Fibroblast of lung (primary cell): ENCODE data around the gene ACAT1. TPM values are rescaled to one million over a fixed set of nuclear protein-coding genes. Genes with fewer than 3 reads are reported as not detected.

Experiments
- DNase-seq, 2 donors: peaks; one replicate each; pipeline versions ENCODE4 v3.0.0 to v3.0.0-alpha.2; 2010; ENCODE audit warnings: low read depth in 2 of 2
- H2AFZ ChIP-seq: 2 replicates; pipeline ENCODE4 v1.5.1; 2012; ENCODE audit warnings: low read length, control low read depth, inconsistent platforms
- H3K27ac ChIP-seq: 2 replicates; pipeline ENCODE4 v1.5.1; 2011; ENCODE audit warnings: low read length, control low read depth; ENCODE audit not compliant: insufficient read depth
- H3K27me3 ChIP-seq: 2 replicates; pipeline ENCODE4 v1.5.1; 2011; ENCODE audit warnings: mild to moderate bottlenecking, low read length; ENCODE audit not compliant: control insufficient read depth, insufficient read depth
- H3K36me3 ChIP-seq: 2 replicates; pipeline ENCODE4 v1.5.1; 2011; ENCODE audit warnings: low read length; ENCODE audit not compliant: control insufficient read depth, insufficient read depth
- H3K4me1 ChIP-seq: 2 replicates; pipeline ENCODE4 v1.5.1; 2011; ENCODE audit warnings: low read length; ENCODE audit not compliant: control insufficient read depth, insufficient read depth; ENCODE audit errors: extremely low read depth
- H3K4me2 ChIP-seq: 2 replicates; pipeline ENCODE4 v1.5.1; 2011; ENCODE audit warnings: low read length, control low read depth; ENCODE audit not compliant: insufficient read depth; ENCODE audit errors: extremely low read depth
- H3K4me3 ChIP-seq, 4 experiments: fragments of 200-600 bp in 1 of 4; sonication (generic) in 1 of 4; replicated peaks in 1 of 4; 2 replicates each; pipeline ENCODE4 v1.5.1; 2011 to 2016; ENCODE audit warnings: low read length in 4 of 4, low read depth in 3 of 4, mild to moderate bottlenecking in 3 of 4, control low read depth in 2 of 4, inconsistent platforms in 1 of 4, mixed read lengths in 1 of 4; ENCODE audit not compliant: insufficient read depth in 1 of 4; ENCODE audit errors: control extremely low read depth in 1 of 4
- H3K79me2 ChIP-seq: 2 replicates; pipeline ENCODE4 v1.5.1; 2012; ENCODE audit warnings: mild to moderate bottlenecking, low read length, inconsistent platforms; ENCODE audit not compliant: control insufficient read depth, insufficient read depth
- H3K9ac ChIP-seq: 2 replicates; pipeline ENCODE4 v1.5.1; 2011; ENCODE audit warnings: mild to moderate bottlenecking, low read length, control low read depth; ENCODE audit not compliant: insufficient read depth
- H3K9me3 ChIP-seq: 2 replicates; pipeline ENCODE4 v1.5.1; 2012; ENCODE audit warnings: low read depth, low read length; ENCODE audit not compliant: control insufficient read depth, insufficient read depth
- H4K20me1 ChIP-seq: 2 replicates; pipeline ENCODE4 v1.5.1; 2011; ENCODE audit warnings: low read length; ENCODE audit not compliant: control insufficient read depth, insufficient read depth; ENCODE audit errors: extremely low read depth
- EZH2 ChIP-seq: IDR thresholded peaks from 2 replicates; pipeline ENCODE4 v1.5.1; 2012; ENCODE audit warnings: low read length, control low read depth, mild to moderate bottlenecking; ENCODE audit errors: missing control alignments
- polyA minus RNA-seq: library from RNA; depleted of rRNA, polyadenylated mRNA; stranded (reverse); fragments of >200 nt; gene quantifications from 2 replicates; pipeline ENCODE4 v1.2.3, GENCODE V29; 2011; ENCODE audit warnings: low replicate concordance
- polyA plus RNA-seq, 2 donors: library from polyadenylated mRNA; depleted of rRNA in 1 of 2; stranded (reverse) in 1 of 2; unstranded in 1 of 2; fragments of >200 nt; gene quantifications; 2 replicates each; pipeline ENCODE4 v1.2.1, GENCODE V29; 2011 to 2012; ENCODE audit warnings: missing spikeins in 1 of 2
- total RNA-seq: library from RNA; depleted of rRNA; stranded (reverse); fragments of >200 nt; gene quantifications from 2 replicates; pipeline ENCODE4 v1.2.1, GENCODE V29; 2014
- TF ChIP-seq, protein P1 (sequence below), 2 donors: IDR thresholded peaks in 1 of 2; conservative IDR thresholded peaks in 1 of 2; 1 replicate in 1 of 2; 2 replicates in 1 of 2; pipeline ENCODE4 v1.5.1; 2011 to 2012; ENCODE audit warnings: low read length in 2 of 2, control low read depth in 1 of 2, inconsistent platforms in 1 of 2, low read depth in 1 of 2, mild to moderate bottlenecking in 1 of 2

The ACAT1 gene
- total RNA-seq (91.4 and 138 TPM in 2 replicates), polyA plus RNA-seq (128 and 138 TPM in 2 replicates), polyA minus RNA-seq (5.8 and 27.5 TPM in 2 replicates)
- 86.7 and 88.3 TPM in 2 replicates for polyA plus RNA-seq (2012)

DNA sequence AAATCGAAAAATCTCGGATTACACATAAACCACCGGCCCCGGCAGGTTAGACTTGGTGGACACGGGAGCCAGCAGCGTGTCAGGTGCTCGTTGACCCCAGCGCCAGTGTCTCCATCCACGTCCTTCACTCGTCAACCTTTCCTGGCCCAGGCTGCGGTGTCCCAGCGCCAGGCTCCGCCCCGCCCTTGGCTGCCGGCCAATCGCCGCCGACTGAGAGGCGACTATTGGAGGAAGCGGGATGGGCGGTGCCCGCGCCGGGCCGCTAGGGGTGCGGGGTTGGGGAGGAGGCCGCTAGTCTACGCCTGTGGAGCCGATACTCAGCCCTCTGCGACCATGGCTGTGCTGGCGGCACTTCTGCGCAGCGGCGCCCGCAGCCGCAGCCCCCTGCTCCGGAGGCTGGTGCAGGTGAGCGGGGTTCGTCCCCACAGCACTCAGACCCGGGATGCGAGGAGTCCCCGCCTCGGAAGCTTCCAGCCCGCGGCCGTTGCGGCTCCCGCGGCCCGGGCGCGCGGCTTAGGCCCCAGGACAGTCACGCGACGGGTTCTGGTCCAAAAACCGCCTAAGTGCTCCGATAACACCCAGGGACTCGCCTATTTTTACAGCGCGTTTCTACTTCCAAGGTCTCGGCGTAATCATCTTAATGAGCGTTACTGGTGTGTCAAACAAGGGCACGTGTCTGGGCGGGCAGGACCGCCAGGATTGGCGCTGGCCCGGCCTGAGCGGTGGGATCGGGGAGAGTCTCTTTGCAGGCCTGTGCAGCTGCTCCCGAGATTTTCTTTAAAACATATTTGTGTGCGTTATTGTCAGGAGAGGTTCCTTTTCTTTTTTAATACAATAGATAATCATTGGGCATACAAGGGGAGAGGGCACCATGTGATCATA, at the start of gene ACAT1:
Gene ACAT1, plus strand, starts transcription at position 294 of the 882 bp plus-strand sequence. Its CDS starts 40 bp downstream, at position 334.
- H4K20me1 ChIP-seq = no peaks in the 10 kb centered on the region
- H3K27ac ChIP-seq = peak within 1 kb of the TSS; percentile 84
- peak within 1 kb of the TSS; percentile 84 for H2AFZ ChIP-seq
- no peak for TF ChIP-seq EZH2
- TF ChIP-seq, protein P1, sequence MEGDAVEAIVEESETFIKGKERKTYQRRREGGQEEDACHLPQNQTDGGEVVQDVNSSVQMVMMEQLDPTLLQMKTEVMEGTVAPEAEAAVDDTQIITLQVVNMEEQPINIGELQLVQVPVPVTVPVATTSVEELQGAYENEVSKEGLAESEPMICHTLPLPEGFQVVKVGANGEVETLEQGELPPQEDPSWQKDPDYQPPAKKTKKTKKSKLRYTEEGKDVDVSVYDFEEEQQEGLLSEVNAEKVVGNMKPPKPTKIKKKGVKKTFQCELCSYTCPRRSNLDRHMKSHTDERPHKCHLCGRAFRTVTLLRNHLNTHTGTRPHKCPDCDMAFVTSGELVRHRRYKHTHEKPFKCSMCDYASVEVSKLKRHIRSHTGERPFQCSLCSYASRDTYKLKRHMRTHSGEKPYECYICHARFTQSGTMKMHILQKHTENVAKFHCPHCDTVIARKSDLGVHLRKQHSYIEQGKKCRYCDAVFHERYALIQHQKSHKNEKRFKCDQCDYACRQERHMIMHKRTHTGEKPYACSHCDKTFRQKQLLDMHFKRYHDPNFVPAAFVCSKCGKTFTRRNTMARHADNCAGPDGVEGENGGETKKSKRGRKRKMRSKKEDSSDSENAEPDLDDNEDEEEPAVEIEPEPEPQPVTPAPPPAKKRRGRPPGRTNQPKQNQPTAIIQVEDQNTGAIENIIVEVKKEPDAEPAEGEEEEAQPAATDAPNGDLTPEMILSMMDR (conservative IDR thresholded peaks at IDR 0.05 in 1 of 2, IDR thresholded peaks at IDR 0.05 in 1 of 2; ENCODE audit: low read depth in 1 of 2, low read length in 2 of 2) = peak in 1 of 2 donors; percentile 16
- H3K9me3 ChIP-seq = no peaks in the 10 kb centered on the region
- H3K36me3 ChIP-seq = no peaks in the 10 kb centered on the region
- H3K4me3 ChIP-seq = peak within 1 kb of the TSS; percentile 73 to 91 (median 84)
- H3K27me3 ChIP-seq = no peaks in the 10 kb centered on the region
- H3K4me2 ChIP-seq = peak within 1 kb of the TSS; percentile 89
- peak; percentile 85 to 89 for DNase-seq
- peaks cover 30% of the 10 kb centered on the region for H3K79me2 ChIP-seq
- peak within 1 kb of the TSS; percentile 86 for H3K9ac ChIP-seq
- H3K4me1 ChIP-seq = no peaks in the 10 kb centered on the region

DNA sequence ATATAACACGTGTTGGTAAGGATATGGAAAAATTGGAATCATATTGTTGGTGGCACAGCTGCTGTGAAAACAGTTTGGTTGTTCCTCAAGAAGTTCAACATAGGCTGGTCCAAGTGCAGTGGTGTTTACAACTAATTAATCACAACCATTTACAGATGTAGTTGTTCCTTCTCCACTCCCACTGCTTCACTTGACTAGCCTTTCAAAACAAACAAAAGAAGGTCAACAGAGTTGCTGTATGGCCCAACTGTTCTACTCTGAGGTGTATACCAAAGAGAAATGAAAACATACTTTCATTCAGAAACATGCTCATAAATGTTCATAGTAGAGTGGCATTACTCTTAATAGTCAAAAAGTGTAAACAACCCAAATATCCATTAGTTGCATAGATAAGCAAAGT, 36.6 kb upstream of the ACAT1 start:
- H3K9me3 ChIP-seq = no peaks in the 10 kb centered on the region
- no peak overlapping the region for H2AFZ ChIP-seq
- no peaks in the 10 kb centered on the region for H3K36me3 ChIP-seq
- TF ChIP-seq, protein P1 (conservative IDR thresholded peaks at IDR 0.05 in 1 of 2, IDR thresholded peaks at IDR 0.05 in 1 of 2; ENCODE audit: low read depth in 1 of 2, low read length in 2 of 2) = no peak
- TF ChIP-seq EZH2 = no peak
- H3K79me2 ChIP-seq = no peaks in the 10 kb centered on the region
- no peaks in the 10 kb centered on the region for H4K20me1 ChIP-seq
- H3K4me3 ChIP-seq = no peak overlapping the region
- no peaks in the 10 kb centered on the region for H3K27me3 ChIP-seq
- no peak overlapping the region for H3K27ac ChIP-seq
- no peaks in the 10 kb centered on the region for H3K4me1 ChIP-seq
- H3K4me2 ChIP-seq = no peak overlapping the region
- no peak overlapping the region for H3K9ac ChIP-seq
- no peak for DNase-seq

DNA sequence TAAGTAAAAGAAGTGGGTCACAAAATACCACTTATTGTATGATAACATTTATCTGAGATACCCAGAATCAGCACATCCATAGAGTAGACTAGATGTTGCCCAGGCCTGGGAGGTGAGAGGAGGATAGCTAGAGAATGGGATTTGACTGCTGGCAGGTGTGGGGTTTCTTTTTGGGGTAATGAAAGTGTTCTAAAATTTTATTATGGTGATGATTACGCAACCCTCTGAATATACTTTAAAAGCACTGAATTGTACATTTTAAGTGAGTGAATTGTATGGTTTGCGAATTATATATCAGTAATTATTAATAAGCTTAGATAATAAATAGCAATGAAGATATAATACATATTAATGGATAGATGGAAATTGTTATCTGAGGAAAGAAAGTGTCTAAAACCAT, 35.7 kb upstream of the ACAT1 start:
- TF ChIP-seq, protein P1 (conservative IDR thresholded peaks at IDR 0.05 in 1 of 2, IDR thresholded peaks at IDR 0.05 in 1 of 2; ENCODE audit: low read depth in 1 of 2, low read length in 2 of 2) = no peak
- no peak for TF ChIP-seq EZH2
- H3K4me1 ChIP-seq = no peaks in the 10 kb centered on the region
- H3K4me2 ChIP-seq = no peak overlapping the region
- no peaks in the 10 kb centered on the region for H3K79me2 ChIP-seq
- H3K27ac ChIP-seq = no peak overlapping the region
- H3K4me3 ChIP-seq = no peak overlapping the region
- H3K36me3 ChIP-seq = no peaks in the 10 kb centered on the region
- no peak for DNase-seq
- H3K27me3 ChIP-seq = no peaks in the 10 kb centered on the region
- H4K20me1 ChIP-seq = no peaks in the 10 kb centered on the region
- no peak overlapping the region for H2AFZ ChIP-seq
- no peak overlapping the region for H3K9ac ChIP-seq
- H3K9me3 ChIP-seq = no peaks in the 10 kb centered on the region
